Spleen (tissue), 7 donors: ENCODE results near the gene PTTG1IP.

Source experiments
- POLR2A ChIP-seq, 3 donors: fragments of 450-650 bp; IDR thresholded peaks; one replicate each; pipeline ENCODE4 v1.5.1; 2017; ENCODE audit warnings: antibody characterized with exemption in 3 of 3, mild to moderate bottlenecking in 1 of 3
- POLR2AphosphoS5 ChIP-seq, 3 donors: sonication (generic); formaldehyde crosslinking; IDR thresholded peaks; one replicate each; pipeline ENCODE4 v1.5.1; 2017; ENCODE audit warnings: antibody characterized with exemption in 3 of 3
- TF ChIP-seq, protein P1 (sequence below), 11 experiments: fragments of 200-600 bp in 7 of 11; fragments of 450-650 bp in 4 of 11; sonication (generic) in 4 of 11; IDR thresholded peaks in 8 of 11; conservative IDR thresholded peaks in 3 of 11; 1 replicate in 7 of 11; 2 replicates in 4 of 11; pipeline versions ENCODE4 v1.4.0 to v1.8.0; 2016 to 2021; ENCODE audit warnings: antibody characterized with exemption in 11 of 11, inconsistent platforms in 4 of 11, mild to moderate bottlenecking in 1 of 11
- donor health status: DM: no; HTN: no; CAD: no; lungs with moderate emphysema.
- donor health status: DM: no; HTN: no; CAD: no.
- donor health status: DM: no; HTN: no; CAD: no.

DNA sequence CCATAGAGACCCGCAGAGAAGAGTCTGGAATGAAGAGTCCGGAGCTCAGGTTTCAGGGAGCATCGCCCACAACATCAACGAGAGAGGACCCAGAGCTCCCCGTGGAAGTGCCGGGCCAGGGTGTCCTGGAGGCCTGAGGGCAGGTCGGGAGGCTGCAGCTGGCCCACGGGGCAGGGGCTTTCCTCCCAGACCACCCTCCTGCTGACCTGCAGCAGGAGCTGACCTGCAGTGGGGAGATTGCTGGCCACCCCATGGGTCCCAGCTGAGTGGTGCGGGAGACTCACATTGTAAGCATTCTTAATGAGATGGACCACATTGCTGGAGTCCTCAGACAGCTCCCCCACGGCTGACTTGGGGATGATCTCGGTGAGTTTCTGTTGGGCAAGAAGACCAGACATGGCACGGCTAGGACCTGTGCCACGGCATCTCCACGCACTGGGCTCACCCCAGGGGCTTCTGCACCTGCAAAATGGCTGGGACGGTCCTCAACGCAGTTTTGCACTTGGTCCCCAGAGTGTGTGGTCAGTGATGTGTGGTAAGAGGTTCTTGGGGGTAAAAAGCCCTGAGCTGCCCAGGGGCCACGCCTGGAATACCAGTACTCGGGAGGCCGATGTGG lies 21.3 kb upstream of the PTTG1IP start:
- TF ChIP-seq POLR2A (IDR thresholded peaks at IDR 0.05) (no peak), POLR2AphosphoS5 (IDR thresholded peaks at IDR 0.05) (peak in 2 of 3 donors; percentile 11 to 48)
- TF ChIP-seq, protein P1, sequence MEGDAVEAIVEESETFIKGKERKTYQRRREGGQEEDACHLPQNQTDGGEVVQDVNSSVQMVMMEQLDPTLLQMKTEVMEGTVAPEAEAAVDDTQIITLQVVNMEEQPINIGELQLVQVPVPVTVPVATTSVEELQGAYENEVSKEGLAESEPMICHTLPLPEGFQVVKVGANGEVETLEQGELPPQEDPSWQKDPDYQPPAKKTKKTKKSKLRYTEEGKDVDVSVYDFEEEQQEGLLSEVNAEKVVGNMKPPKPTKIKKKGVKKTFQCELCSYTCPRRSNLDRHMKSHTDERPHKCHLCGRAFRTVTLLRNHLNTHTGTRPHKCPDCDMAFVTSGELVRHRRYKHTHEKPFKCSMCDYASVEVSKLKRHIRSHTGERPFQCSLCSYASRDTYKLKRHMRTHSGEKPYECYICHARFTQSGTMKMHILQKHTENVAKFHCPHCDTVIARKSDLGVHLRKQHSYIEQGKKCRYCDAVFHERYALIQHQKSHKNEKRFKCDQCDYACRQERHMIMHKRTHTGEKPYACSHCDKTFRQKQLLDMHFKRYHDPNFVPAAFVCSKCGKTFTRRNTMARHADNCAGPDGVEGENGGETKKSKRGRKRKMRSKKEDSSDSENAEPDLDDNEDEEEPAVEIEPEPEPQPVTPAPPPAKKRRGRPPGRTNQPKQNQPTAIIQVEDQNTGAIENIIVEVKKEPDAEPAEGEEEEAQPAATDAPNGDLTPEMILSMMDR (IDR thresholded peaks at IDR 0.05 in 8 of 11, conservative IDR thresholded peaks at IDR 0.05 in 3 of 11) = no peak
